ENCODE results near the gene LIF. TPM values are rescaled to one million over a fixed set of nuclear protein-coding genes. Genes with fewer than 3 reads are reported as not detected.
"Not testable (repeated sequence)": the region's sequence is repeated elsewhere in the genome, so short reads cannot be mapped to it uniquely, and the experiment has no call there.

The LIF gene
- total RNA-seq, 1 experiment from 2014 or later: 34.4 TPM

- POLR2A ChIA-PET: interaction anchor here (0.6 kb wide), 1 partner anchor 77 kb away, joined by 4 read pairs; no protein-coding TSS in a partner anchor
Measured at GRCh38 chr22:30234786-30235470, 11.6 kb downstream of the LIF start.

DNA sequence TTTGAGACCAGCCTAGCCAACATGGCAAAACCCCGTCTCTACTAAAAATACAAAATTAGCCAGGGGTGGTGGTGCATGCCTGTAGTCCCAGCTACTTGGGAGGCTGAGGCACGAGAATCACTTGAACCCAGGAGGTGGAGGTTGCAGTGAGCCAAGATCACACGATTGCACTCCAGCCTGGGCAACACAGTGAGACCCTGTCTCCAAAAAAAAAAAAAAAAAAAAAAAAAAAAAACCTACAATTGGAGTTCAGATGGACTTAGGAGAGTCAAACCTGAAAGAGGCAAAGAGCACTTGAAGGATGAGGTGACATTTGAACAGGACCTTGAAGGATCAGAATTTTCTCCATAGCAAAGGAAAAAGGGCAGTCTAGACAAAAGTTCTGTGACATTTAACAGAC is 12.2 kb downstream of the LIF start:
- Histone ChIP-seq H3K27ac (ENCODE audit: low read length) (peak overlapping the region; percentile 95), H3K4me1 (ENCODE audit: control insufficient read depth, insufficient read depth, low read length) (peaks cover 57% of the 10 kb centered on the region)
- POLR2A ChIA-PET: interaction anchor here (0.6 kb wide), 1 partner anchor 76 kb away, joined by 4 read pairs; no protein-coding TSS in a partner anchor
- BruUV-seq (replicated peaks); H3K36me3 ChIP-seq (ENCODE audit: control insufficient read depth, insufficient read depth, low read length); in situ Hi-C loops (cut with HindIII; ENCODE audit: low pct_unique_long_range_greater_than_20kb, low sequenced_read_pairs); H3K4me3 ChIP-seq (ENCODE audit: low read depth in 2 of 2, low read length in 2 of 2); DNase-seq (ENCODE audit: low read depth, low spot score); H3K9me3 ChIP-seq (ENCODE audit: control insufficient read depth, insufficient read depth, low read depth, low read length); H3K27me3 ChIP-seq (ENCODE audit: control insufficient read depth, insufficient read depth, low read length); ATAC-seq; intact Hi-C loops (cut with micrococcal nuclease; ENCODE audit: unreplicated experiment): not testable (repeated sequence)
- CTCF ChIA-PET: interaction anchor here (0.6 to 0.7 kb wide), 2 partner anchors 10 to 13 kb away, joined by 4 to 7 read pairs; no protein-coding TSS in a partner anchor

More at GRCh38 chr22:30234786-30235470, 11.6 kb downstream of the LIF start:
- in situ Hi-C loops (cut with HindIII; ENCODE audit: low pct_unique_long_range_greater_than_20kb, low sequenced_read_pairs) (no loop called here), intact Hi-C loops (cut with micrococcal nuclease; ENCODE audit: unreplicated experiment) (no loop called here)
- Histone ChIP-seq H3K4me3 (ENCODE audit: low read depth in 2 of 2, low read length in 2 of 2) (no peak overlapping the region), H3K4me1 (ENCODE audit: control insufficient read depth, insufficient read depth, low read length) (peaks cover 61% of the 10 kb centered on the region), H3K36me3 (ENCODE audit: control insufficient read depth, insufficient read depth, low read length) (no peaks in the 10 kb centered on the region), H3K27ac (ENCODE audit: low read length) (peak overlapping the region; percentile 95), H3K9me3 (ENCODE audit: control insufficient read depth, insufficient read depth, low read depth, low read length) (no peaks in the 10 kb centered on the region), H3K27me3 (ENCODE audit: control insufficient read depth, insufficient read depth, low read length) (no peaks in the 10 kb centered on the region)
- BruUV-seq (replicated peaks): no TSS peak
- DNase-seq (ENCODE audit: low read depth, low spot score) (no peak), ATAC-seq (no peak)
- TF ChIP-seq, protein P1, sequence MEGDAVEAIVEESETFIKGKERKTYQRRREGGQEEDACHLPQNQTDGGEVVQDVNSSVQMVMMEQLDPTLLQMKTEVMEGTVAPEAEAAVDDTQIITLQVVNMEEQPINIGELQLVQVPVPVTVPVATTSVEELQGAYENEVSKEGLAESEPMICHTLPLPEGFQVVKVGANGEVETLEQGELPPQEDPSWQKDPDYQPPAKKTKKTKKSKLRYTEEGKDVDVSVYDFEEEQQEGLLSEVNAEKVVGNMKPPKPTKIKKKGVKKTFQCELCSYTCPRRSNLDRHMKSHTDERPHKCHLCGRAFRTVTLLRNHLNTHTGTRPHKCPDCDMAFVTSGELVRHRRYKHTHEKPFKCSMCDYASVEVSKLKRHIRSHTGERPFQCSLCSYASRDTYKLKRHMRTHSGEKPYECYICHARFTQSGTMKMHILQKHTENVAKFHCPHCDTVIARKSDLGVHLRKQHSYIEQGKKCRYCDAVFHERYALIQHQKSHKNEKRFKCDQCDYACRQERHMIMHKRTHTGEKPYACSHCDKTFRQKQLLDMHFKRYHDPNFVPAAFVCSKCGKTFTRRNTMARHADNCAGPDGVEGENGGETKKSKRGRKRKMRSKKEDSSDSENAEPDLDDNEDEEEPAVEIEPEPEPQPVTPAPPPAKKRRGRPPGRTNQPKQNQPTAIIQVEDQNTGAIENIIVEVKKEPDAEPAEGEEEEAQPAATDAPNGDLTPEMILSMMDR (IDR thresholded peaks at IDR 0.05): no peak
- TF ChIP-seq POLR2AphosphoS5 (IDR thresholded peaks at IDR 0.05; ENCODE audit: low read depth, low read length) (no peak), REST (IDR thresholded peaks at IDR 0.05; ENCODE audit: insufficient read depth in 1 of 2, low read depth in 2 of 2, low read length in 1 of 2) (no peak), SIN3A (IDR thresholded peaks at IDR 0.05; ENCODE audit: borderline replicate concordance, insufficient read depth, low read depth, low read length) (no peak)
- CTCF ChIA-PET: interaction anchor here (0.5 to 0.7 kb wide), 2 partner anchors 14 to 536 kb away, joined by 3 to 7 read pairs; no protein-coding TSS in a partner anchor

DNA sequence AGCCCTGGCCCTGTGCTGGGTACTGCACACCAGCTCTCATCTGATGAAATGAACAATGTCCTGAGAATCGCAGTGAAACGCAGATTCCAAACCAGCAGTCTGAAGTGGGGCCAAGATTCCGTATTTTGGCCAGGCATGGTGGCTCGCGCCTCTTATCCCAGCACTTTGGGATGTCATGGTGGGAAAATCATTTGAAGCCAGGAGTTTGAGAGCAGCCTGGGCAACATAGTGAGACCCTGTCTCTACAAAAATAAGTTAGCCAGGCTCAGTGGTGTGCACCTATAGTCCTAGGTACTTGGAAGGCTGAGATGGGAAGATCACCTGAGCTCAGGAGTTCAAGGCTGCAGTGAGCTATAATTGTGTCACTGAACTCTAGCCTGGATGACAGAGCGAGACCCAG is 13.0 kb downstream of the LIF start:
- POLR2A ChIA-PET: no interaction called here
- no peak for ATAC-seq
- H3K27me3 ChIP-seq (ENCODE audit: control insufficient read depth, insufficient read depth, low read length): no peaks in the 10 kb centered on the region
- CTCF ChIA-PET: interaction anchor here (0.6 kb wide), 1 partner anchor 9 kb away, joined by 4 read pairs; no protein-coding TSS in a partner anchor
- intact Hi-C loops (cut with micrococcal nuclease; ENCODE audit: unreplicated experiment): no loop called here
- in situ Hi-C loops (cut with HindIII; ENCODE audit: low pct_unique_long_range_greater_than_20kb, low sequenced_read_pairs): no loop called here
- no peak overlapping the region for H3K4me3 ChIP-seq (ENCODE audit: low read depth in 2 of 2, low read length in 2 of 2)
- peaks cover 57% of the 10 kb centered on the region for H3K4me1 ChIP-seq (ENCODE audit: control insufficient read depth, insufficient read depth, low read length)
- no peak for DNase-seq (ENCODE audit: low read depth, low spot score)
- H3K27ac ChIP-seq (ENCODE audit: low read length): peak overlapping the region; percentile 84
- TF ChIP-seq, protein P1 (IDR thresholded peaks at IDR 0.05): no peak
- TF ChIP-seq POLR2AphosphoS5 (IDR thresholded peaks at IDR 0.05; ENCODE audit: low read depth, low read length) (no peak), REST (IDR thresholded peaks at IDR 0.05; ENCODE audit: insufficient read depth in 1 of 2, low read depth in 2 of 2, low read length in 1 of 2) (no peak), SIN3A (IDR thresholded peaks at IDR 0.05; ENCODE audit: borderline replicate concordance, insufficient read depth, low read depth, low read length) (no peak), TCF7L2 (IDR thresholded peaks at IDR 0.05; ENCODE audit: low read depth, low read length) (no peak)
- H3K9me3 ChIP-seq (ENCODE audit: control insufficient read depth, insufficient read depth, low read depth, low read length): no peaks in the 10 kb centered on the region
- no peaks in the 10 kb centered on the region for H3K36me3 ChIP-seq (ENCODE audit: control insufficient read depth, insufficient read depth, low read length)
- BruUV-seq (replicated peaks): no TSS peak

Measured in Panc1 (cell line).